ENCODE measurements around the gene TM9SF3. TPM values are rescaled to one million over a fixed set of nuclear protein-coding genes. Genes with fewer than 3 reads are reported as not detected.

TM9SF3 gene
- total RNA-seq, 1 donor from 2014 or later: 121 TPM

DNA sequence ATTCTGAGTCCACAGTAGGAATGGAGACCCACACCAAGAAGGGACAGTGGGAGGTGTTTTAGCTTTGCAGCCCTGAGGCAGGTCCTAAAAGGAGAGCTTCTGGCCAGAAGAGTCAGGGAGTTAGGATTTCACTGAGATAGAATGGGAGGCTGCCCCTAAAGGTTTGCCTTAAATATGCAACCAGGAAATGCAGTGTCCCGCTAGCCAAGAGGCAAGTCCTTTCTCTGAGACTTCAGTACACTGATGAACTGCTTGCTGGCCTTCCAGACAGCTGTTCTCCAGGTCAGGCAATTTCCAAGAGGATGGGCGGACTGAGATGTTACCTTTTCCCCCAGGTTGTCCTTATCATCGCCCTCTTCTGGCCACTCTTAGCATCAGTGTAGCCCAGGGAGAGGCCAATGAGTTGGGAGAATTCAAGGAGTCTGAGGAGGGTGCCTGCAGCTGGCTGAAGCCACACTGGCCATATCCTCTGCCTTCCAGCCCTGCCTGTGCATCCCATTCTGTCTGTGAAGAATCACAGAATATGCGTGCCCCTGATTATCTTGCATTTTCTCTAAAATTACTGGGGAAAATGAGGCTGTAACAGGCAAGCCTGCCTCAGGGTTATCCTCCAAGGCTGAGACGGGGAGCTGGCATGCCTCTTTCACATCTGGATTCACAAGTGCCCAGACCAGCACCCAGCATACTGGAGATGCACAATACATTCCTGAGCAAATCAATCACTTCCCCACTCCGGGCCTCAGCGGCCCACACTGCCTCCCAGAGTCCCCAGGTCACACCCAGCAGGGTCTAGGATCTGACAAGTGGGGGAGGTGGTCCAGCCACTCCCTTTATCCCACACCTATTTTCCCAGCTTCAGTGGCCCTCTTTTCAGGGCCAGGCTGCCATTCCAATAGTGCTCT lies 75.5 kb downstream of the TM9SF3 start:
- DNase-seq (ENCODE audit: low read depth, low spot score): no peak

DNA sequence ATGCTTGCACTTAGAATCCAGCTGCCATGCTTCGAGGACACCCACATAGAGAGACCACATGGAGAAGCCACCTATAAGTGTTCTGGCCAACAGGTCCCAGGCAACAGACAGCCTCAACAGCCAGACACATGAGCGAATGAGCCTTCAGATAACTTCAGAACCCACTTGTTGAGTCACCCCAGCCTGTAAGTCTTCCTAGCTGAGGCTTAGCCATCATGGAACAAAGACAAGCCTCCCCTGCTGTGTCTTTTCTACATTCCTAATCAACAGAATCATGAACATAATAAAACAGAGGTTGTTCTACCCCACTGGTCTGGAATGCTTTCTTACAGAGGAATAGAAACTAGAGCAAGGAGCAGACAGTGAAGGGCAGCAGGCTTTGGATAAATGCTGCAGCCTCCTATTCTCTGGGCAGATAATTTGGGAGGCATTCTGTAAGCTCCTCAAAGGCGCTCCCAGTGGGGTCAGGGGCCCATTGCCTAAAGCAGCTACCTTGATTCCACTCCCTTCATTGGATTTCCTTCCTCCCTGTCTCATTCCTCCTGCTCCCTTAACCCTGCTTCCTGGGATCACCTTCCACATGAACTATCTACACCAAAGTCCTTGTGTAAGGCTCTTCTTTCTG lies 77.7 kb downstream of the TM9SF3 start:
- DNase-seq (ENCODE audit: low read depth, low spot score): no peak

DNA sequence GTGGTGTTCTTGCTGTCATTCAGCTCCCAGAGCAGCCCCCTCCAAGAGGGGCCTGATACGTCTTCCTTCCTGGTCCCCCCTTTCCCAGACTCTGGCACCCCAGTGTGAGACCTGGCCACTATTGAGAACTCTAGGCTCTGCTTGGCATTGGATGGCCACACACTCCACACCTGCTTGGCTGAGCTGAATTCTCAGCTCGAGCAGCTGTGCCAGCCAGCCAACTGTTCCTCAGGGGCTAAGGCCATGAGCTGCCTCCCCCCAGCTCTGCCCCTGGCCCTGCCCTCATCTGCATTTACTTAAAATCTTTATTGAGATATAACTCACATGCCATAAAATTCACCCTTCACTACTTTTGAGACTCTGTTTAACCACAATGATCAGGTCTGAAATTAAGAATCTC lies 79.8 kb downstream of the TM9SF3 start:
- no peak for DNase-seq (ENCODE audit: low read depth, low spot score)

DNA sequence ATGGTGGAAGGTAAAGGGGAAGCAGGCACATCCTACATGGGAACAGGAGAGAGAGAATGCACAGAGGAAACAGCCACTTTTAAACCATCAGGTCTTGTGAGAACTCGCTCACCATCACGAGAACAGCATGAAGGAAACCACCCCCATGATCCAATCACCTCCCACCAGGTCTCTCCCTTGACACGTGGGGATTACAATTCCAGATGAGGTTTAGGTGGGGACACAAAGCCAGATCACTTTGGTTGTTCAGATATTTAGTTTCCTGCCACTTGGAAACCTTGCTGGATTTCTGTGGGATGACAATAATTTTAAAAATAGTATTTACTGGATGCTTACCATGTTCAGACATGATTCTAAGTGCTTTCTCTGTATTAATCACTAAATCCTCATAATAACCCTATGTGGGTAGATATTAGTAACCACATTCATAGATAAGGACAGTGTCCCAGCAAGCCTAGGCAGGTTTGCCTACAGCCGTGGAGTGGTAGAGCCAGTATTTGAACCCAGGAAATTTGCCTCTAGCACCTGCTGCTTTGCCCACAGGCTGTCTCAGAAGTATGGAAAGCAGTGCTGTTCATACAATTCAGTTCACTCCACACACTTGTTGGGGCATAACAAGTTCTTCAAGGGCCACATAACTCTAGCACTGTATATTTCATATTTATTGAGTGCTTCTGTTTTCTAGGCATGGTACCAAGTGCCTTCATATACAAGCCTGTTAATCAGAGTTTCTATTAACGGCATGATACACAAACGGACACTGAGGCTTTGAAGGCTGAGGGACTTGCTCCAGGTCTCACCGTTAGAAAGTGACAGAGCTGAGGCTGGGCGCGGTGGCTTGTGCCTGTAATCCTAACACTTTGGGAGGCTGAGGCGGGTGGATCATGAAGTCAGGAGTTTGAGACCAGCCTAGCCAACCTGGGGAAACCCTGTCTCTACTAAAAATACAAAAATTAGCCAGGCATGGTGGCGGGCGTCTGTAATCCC lies 81.4 kb downstream of the TM9SF3 start:
- no peak for DNase-seq (ENCODE audit: low read depth, low spot score)

DNA sequence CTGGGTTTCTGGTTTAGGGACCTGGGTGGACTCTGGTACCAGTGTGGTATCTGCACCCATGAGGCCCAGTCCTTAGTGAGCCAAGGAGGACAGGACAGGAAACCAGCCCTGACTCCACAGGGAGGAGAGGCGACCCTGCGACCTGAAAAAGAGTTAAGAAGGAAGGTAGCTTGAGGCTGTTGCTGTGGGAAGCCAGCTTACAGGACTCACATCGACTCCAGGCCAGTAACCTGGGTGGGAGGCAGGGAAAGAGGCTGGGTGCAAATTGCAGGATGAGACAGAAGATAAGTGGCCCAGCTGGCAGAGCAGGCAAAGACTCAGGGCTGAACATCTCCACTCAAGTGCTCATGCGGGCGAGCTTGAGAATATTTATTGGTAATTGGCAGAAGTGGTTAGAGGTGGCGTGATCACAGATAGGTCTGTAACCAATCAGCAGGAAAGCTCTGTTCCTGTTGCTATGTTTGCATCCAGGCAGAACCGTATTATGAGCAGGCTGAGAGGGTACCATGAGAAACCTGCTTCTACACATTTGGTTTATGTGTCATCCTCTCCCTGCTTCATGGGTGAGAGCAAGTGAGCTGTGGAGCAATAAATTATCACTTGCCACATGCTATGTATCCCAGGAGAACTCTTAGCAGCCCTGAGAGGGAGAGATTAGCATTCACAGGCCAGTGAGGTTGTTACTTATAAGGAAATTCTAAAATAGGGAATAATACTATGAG lies 84.1 kb downstream of the TM9SF3 start:
- no peak for DNase-seq (ENCODE audit: low read depth, low spot score)

DNA sequence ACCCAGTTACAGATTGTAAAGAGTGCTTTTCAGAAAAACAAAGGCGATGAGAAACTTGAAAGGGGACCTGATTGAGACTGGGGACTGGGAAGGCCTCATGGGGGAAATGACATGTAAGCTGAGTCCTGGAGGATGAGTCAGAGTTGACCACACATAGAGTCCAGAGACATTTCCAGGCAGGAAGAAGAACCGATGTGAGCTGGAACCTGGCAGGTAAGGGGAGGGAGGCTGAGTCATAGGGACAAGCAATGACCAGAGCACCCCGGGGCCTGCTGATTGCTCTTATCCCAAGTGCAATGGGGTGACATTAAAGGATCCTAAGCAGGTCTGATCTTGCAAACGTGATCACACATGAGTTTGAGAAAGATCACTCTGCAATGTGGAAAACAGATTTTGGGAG lies 84.8 kb downstream of the TM9SF3 start:
- DNase-seq (ENCODE audit: low read depth, low spot score): no peak

DNA sequence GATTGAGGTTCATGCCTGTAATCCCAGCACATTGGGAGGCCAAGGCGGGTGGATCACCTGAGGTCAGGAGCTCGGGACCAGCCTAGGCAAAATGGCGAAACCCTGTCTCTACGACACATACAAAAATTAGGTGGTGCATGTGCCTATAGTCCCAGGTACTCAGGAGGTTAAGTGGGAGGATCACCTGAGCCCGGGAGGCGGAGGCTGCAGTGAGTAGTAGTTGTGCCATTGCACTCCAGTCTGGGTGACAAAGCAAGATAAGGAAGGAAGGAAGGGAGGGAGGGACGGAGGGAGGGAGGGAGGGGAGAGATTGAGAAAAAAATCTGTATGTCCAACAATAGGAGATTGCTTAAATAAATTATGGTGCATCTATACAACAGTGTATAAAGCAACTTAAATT lies 86.3 kb downstream of the TM9SF3 start:
- DNase-seq (ENCODE audit: low read depth, low spot score): no peak

DNA sequence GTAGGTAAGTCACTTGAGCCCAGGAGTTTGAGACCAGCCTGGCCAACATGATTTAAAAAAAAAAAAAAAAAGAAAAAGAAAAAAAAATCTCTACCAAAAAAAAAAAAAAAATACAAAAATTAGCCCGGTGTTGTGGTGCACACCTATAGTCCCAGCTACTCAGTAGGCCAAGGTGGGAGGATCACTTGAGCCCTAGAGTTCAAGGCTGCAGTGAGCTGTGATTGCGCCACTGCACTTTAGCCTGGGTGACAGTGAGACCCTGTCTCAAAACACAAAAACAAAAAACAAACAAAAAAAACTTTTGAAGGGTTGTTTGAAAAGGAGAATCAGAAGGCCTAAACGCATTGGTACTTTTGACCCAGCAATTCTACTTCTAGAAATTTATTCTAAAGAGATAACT lies 86.8 kb downstream of the TM9SF3 start:
- no peak for DNase-seq (ENCODE audit: low read depth, low spot score)

DNA sequence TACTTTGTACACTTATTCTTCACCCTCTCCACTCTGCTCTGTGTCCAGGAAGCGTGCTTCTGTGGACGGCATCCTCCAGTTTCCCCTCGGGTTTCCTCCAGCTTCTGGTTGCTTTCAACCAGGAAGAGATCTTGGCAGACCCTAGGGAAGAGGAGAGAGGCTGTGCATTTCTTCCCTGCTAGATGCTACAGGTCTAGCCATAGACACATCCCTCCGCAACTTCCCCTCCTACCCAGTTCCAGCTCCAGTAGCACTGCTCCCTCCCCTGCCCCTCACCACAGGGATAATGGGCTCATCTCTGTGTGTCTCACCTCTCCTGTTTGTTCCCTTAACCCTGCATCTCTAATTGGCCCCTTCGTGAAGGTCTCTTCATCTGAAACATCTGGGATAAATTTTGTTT lies 89.4 kb downstream of the TM9SF3 start:
- no peak for DNase-seq (ENCODE audit: low read depth, low spot score)

DNA sequence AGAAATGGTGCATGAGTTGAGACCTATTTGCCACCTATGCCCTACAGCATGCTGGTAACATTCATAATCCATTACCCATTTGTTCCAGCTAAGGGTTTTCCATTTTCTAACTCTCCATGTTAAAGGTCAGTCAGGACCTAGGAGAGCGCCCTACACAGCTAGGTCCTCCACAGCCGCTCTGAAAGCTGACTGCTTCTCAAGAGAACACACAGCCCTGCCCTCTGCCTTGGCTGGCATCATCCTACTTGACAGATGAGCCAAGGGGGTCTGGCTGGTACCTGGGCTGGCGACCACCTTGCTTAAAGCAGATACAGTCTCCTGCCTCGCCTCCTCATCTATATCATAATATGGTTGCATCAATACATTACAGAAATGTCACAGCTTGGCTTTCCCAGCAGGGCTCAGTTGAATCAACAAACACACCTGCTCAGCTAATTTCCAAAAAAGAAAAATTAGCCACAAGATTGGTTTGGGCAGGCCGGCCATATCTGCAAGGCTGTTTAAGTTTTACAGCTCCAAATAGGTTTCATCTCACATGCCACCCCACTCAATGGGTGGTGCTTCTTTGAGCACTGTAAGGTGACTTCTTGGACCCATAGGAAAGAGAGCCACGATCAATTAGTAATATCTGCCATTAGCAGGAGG lies 90.4 kb downstream of the TM9SF3 start:
- no peak for DNase-seq (ENCODE audit: low read depth, low spot score)

DNA sequence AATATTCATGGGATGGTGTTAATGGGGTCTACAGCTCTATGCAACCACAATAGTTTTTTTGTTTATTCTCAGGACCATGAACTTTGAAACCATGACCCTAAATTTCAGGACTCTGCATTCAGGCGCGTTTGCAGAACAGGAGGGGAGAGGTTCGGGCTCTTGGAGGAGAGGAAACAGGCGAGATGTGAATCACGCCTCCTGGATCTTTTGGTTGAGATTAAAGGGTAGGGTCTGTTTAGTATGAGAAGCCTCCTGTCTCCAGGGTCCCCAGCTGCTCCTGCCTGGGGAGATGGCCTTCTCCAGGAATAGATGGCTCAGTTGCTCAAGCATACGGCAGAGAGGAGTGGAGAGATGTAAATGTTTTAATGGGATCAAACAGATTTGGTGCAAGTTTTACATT lies 91.3 kb downstream of the TM9SF3 start:
- no peak for DNase-seq (ENCODE audit: low read depth, low spot score)

DNA sequence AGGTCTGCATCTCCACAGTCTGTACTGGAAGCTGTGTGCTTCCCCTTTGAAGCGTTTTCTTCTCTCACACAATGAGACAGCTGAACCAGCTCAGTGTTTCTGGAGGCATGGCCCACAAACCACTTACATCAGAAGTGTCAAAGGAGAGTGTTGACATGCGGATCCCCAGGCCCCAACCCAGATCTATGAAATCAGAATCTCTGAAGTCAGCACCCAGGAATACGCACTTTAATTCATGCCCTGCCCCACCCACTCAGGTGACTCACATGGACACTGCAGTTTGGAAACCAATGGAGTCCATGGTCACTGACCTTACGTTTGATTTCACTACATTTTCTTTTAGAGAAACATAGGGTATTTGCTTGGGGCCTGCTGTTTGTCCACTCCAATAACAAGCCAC lies 92.1 kb downstream of the TM9SF3 start:
- no peak for DNase-seq (ENCODE audit: low read depth, low spot score)

DNA sequence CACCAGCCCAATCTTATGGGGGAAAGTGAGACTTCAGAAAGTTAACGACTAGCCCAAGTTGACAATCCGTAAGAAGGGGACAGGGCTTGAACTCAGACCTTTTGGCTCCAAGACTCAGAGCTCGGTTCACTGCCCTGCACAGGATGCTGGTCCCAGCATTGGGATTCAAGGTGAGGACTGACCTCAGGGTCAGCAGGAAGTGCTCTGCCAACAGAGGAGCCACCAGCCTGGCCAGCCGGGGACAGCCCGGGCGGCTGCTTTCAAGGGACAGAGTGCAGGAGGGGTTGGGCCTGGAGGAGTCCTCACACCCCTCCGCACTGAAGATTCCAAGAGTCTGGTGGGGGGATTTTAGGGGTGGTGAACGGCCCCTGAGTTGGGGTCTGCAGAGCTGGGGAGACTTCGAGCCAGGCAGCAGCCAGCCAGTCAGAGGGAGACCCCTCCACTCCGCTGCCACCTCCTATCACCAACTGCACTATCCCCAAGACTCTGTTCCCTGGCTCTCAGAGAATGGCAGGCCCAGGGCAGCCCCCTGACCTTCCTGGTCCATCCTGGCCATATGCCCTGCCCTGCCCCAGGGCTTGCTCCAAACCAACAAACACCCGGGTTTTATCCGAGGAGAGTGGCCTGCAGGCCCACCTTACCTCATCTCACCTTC lies 92.8 kb downstream of the TM9SF3 start:
- no peak for DNase-seq (ENCODE audit: low read depth, low spot score)

DNA sequence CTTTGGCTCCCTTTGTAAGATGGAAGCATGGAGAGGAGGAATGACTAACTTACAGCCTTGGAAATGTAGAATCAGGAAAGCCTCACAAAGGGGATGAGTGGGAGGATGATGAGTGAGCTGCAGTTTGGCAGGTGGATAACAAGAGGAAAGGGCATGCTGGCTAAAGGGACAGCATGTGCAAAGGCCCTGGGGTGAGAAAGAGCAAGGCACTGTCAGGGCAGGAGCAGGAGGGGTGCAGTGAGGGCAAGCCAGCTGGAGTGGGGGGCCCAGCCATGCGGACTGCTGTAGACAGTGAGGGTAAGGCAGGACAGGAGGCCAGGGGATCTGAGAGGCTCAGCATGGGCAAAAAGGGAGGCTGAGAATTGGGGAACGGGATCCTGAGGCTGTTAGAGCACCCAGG lies 93.6 kb downstream of the TM9SF3 start:
- no peak for DNase-seq (ENCODE audit: low read depth, low spot score)

DNA sequence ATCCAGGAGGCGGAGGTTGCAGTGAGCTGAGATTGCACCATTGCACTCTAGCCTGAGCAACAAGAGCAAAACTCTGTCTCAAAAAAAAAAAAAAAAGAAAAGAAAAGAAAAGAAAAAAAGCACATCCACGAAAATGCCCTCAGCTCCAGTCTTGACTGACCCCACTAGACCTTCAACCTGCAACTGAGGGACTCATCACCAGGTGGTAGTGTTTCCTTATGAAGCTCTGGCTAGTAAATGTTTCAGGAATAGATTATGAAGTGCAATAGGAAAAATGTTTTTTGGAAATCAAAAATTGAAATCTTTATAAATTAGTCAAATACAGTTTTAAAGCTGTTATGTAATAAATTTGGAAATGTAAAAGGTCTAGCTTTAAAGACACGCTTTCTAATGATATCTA lies 95.5 kb downstream of the TM9SF3 start:
- DNase-seq (ENCODE audit: low read depth, low spot score): no peak

DNA sequence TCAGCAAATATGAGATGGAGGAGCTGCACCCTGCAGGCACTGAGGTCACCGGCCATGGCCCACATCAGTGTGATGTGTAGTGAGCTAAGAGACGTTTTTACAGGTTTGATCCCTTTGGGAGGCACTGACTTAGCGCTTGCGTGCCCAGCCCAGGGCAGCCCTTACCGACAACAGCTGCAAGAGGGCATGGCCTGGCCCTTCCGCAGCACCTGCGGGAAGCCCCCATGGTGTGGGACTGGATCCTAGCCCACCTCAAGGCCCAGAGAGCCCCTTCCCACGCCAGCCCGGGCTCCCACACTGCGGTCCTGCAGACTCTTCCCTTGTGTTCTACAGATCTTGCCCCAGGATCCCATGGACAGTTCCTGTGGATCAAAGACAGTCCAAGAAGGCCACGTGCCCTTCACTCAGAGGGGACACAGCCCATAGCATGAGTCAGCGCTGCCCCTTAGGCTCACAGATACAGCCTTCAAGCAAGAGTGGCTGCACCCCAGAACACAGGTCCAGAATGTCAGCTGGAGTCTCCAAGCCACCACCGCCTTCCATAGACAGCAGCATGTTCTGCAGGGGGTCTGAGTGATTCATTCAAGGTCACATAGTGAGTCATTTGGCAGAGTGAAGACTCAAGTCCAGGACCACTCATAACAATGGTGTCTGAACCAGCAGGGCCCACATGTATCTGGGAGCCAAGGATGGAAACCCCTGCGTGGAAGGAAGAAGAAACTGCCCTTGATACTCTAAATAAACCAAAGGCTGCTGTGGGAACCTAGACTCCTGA lies 98.5 kb downstream of the TM9SF3 start:
- no peak for DNase-seq (ENCODE audit: low read depth, low spot score)

DNA sequence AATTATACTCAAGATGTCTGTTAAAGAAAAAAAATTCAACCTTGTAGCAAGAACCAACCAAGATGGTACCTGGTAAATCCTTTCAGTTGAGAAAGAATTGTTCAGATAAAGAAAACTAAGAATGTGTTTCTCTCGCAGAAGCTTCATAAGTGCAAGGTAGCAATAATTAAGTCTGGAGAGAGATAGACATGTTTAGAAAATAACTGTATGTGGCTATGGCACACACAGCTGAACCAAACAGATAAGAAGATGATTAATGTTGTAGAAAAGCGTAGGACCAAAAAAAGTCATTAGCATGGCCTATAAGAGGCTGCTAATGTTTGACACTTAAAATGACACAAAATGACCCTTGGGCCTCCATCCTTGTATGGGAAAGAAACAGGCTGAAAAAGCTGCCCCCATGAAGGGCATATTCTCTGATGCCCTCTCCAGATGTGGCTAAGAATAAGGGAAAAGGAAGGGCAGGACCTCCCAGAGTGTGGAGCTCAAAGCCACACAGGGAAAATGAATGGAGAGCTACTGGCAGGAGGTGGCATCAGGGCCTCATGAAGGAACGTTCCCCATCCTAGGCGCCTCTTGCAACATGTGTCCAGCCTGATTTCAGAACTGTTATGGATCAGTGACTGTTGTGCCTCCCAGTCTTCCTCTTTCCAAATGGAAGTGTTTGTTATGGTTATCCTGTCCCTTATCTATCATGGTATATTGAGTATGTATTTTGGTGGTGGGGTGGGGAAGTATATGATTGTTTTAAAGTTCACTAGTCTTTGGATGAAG lies 103.8 kb downstream of the TM9SF3 start:
- no peak for DNase-seq (ENCODE audit: low read depth, low spot score)

DNA sequence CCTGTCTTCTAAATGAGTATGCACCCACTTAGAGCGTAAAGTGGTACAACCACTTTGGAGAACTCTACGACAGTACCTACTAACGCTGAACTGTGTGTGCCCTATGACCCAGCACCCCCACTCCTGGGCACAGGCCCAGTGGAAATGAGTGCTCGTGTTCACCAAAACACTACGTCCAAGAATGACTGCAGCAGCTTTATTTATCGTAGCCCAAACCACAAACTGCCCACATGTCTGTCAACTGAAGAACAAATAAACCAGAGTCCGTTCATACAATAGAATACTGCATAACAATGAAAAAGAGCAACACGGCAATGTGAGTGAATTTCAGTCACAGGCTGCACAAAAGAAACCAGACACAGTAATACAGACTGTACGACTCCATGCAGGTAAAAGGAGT lies 108.5 kb downstream of the TM9SF3 start:
- DNase-seq (ENCODE audit: low read depth, low spot score): no peak

DNA sequence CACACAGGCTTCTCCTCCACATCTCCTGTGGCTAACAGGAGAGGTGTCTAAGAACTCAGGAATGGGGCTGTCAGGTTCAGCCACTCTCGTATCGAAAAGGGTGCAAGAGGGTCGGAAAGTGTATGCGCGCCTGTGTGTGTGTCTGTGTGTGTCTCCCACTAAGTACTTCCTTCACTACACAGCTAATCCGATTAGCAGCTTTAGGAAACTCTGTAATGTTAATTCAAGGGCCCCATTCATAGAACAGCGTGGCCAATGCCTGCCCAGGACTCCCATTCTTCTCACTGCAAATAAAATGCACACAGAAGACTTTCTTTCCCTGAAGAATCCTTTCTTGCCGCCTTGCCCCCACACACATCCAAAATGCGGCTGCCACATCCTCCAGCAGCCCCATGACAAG lies 112.9 kb downstream of the TM9SF3 start:
- DNase-seq (ENCODE audit: low read depth, low spot score): no peak

Data from pulmonary artery endothelial cell (primary cell).